IPS-18a (cell line): Measurements from ENCODE around the gene DND1.
"Not testable (repeated sequence)": the region's sequence is repeated elsewhere in the genome, so short reads cannot be mapped to it uniquely, and the experiment has no call there.

Source experiments
- H3K27ac ChIP-seq: one replicate; pipeline ENCODE4 v1.5.1; 2013; ENCODE audit warnings: low read length
- H3K27me3 ChIP-seq: one replicate; pipeline ENCODE4 v1.6.1; 2013; ENCODE audit warnings: mild to moderate bottlenecking, low read length; ENCODE audit not compliant: control insufficient read depth, insufficient read depth
- H3K36me3 ChIP-seq: one replicate; pipeline ENCODE4 v1.6.1; 2013; ENCODE audit warnings: low read depth, low read length; ENCODE audit not compliant: control insufficient read depth
- H3K4me1 ChIP-seq: one replicate; pipeline ENCODE4 v1.6.1; 2013; ENCODE audit warnings: low read depth, low read length; ENCODE audit not compliant: control insufficient read depth
- H3K4me3 ChIP-seq: one replicate; pipeline ENCODE4 v1.5.1; 2013; ENCODE audit warnings: low read length
- H3K9ac ChIP-seq: one replicate; pipeline ENCODE4 v1.6.1; 2013; ENCODE audit warnings: mild to moderate bottlenecking, low read length, moderate library complexity
- H3K9me3 ChIP-seq: one replicate; pipeline ENCODE4 v1.6.1; 2013; ENCODE audit warnings: low read depth, low read length; ENCODE audit not compliant: control insufficient read depth

DND1 gene

DNA sequence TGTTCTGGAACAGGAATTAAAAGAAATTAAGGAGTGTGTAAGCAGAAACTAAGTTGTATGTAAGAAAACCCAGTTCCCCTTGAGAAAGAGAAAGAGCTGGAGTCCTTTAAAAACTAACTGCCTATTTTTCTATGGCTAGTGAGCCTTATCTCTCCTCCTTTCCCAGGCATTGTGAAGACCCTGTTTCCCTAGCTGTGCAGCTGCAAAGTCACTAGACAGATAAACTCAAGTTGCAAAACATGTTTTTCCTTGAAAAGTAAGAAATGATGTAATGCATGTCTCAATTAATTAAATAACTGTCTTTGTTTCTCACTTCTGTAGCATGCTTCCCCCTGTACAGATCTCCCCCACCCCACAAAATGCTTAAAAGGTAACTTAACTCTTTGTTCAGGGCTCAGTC lies 50.3 kb downstream of the DND1 start:
- H3K27me3 ChIP-seq, H3K9me3 ChIP-seq, H3K4me3 ChIP-seq, H3K4me1 ChIP-seq, H3K27ac ChIP-seq, H3K9ac ChIP-seq, H3K36me3 ChIP-seq: not testable (repeated sequence)

DNA sequence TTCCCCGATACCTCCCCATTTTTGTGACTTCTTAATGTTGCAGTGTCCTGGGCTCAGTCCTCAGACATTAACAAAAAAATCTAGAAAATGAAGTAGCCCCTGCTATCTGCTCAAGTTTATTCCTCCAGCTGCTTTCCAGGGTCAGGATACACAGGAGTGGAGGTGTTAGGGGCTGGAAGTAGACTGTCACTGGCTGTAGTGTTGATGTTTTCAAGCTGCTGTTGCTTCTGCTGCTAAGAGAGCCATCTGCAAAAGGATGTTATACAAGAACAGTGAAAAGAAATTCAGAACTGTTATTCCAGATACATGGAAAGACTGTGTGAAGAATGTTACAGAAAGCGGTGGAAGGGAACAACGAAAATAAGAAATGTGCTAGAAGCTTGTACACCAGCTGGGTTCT lies 51.1 kb downstream of the DND1 start:
- H3K9ac ChIP-seq = no peak overlapping the region
- H3K9me3 ChIP-seq = no peaks in the 10 kb centered on the region
- H3K4me3 ChIP-seq = no peak overlapping the region
- no peaks in the 10 kb centered on the region for H3K36me3 ChIP-seq
- H3K4me1 ChIP-seq = no peaks in the 10 kb centered on the region
- no peak overlapping the region for H3K27ac ChIP-seq
- no peaks in the 10 kb centered on the region for H3K27me3 ChIP-seq
